Measurements from ENCODE around the gene RGPD8.
"Not testable (repeated sequence)": the region's sequence is repeated elsewhere in the genome, so short reads cannot be mapped to it uniquely, and the experiment has no call there.

Gene RGPD8

GRCh38 chr2:112435716-112436431 lies 2.4 kb upstream of the RGPD8 start:
- not testable (repeated sequence) for DNase-seq (ENCODE audit: low spot score)

- not testable (repeated sequence) for DNase-seq (ENCODE audit: low spot score)
Observed at GRCh38 chr2:112434890-112435715, 1.7 kb upstream of the RGPD8 start.

GRCh38 chr2:112433932-112434730 lies 686 bp upstream of the RGPD8 start:
- DNase-seq (ENCODE audit: low spot score) = no peak

- not testable (repeated sequence) for DNase-seq (ENCODE audit: low spot score)
Observed at GRCh38 chr2:112432735-112433479, 538 bp downstream of the RGPD8 start.

- not testable (repeated sequence) for DNase-seq (ENCODE audit: low spot score)
Observed at GRCh38 chr2:112432390-112432734, 1.1 kb downstream of the RGPD8 start.

GRCh38 chr2:112431587-112432295 lies 1.7 kb downstream of the RGPD8 start:
- DNase-seq (ENCODE audit: low spot score) = not testable (repeated sequence)

- DNase-seq (ENCODE audit: low spot score) = not testable (repeated sequence)
Observed at GRCh38 chr2:112424553-112424952, 8.9 kb downstream of the RGPD8 start.

- not testable (repeated sequence) for DNase-seq (ENCODE audit: low spot score)
Observed at GRCh38 chr2:112416860-112417259, 16.6 kb downstream of the RGPD8 start.

- DNase-seq (ENCODE audit: low spot score) = not testable (repeated sequence)
Observed at GRCh38 chr2:112360055-112360454, 73.4 kb downstream of the RGPD8 start.

- DNase-seq (ENCODE audit: low spot score) = not testable (repeated sequence)
Observed at GRCh38 chr2:112354335-112354734, 79.1 kb downstream of the RGPD8 start.

- DNase-seq (ENCODE audit: low spot score) = not testable (repeated sequence)
Observed at GRCh38 chr2:112352809-112353603, 80.4 kb downstream of the RGPD8 start.

- not testable (repeated sequence) for DNase-seq (ENCODE audit: low spot score)
Observed at GRCh38 chr2:112352292-112352691, 81.2 kb downstream of the RGPD8 start.

- DNase-seq (ENCODE audit: low spot score) = no peak
Observed at GRCh38 chr2:112345030-112346027, 88.1 kb downstream of the RGPD8 start.

GRCh38 chr2:112343827-112344585 lies 89.4 kb downstream of the RGPD8 start:
- no peak for DNase-seq (ENCODE audit: low spot score)

- no peak for DNase-seq (ENCODE audit: low spot score)
Observed at GRCh38 chr2:112342067-112342550, 91.3 kb downstream of the RGPD8 start.

GRCh38 chr2:112340475-112341267 lies 92.8 kb downstream of the RGPD8 start:
- no peak for DNase-seq (ENCODE audit: low spot score)

GRCh38 chr2:112339986-112340385 lies 93.5 kb downstream of the RGPD8 start:
- no peak for DNase-seq (ENCODE audit: low spot score)
